Stimulated activated CD8-positive, alpha-beta memory T cell treated with anti-CD3 and anti-CD28 coated beads, Interleukin-4, amount 100 ng/mL, for 1 hour (primary cell): ENCODE results near the gene ST6GALNAC1.
"Not testable (repeated sequence)": the region's sequence is repeated elsewhere in the genome, so short reads cannot be mapped to it uniquely, and the experiment has no call there.

Experiments used
- DNase-seq, 2 donors: peaks; one replicate each; pipeline ENCODE4 v3.0.0-alpha.2; 2020; ENCODE audit warnings: low read depth in 2 of 2, low spot score in 1 of 2

The ST6GALNAC1 gene

DNA sequence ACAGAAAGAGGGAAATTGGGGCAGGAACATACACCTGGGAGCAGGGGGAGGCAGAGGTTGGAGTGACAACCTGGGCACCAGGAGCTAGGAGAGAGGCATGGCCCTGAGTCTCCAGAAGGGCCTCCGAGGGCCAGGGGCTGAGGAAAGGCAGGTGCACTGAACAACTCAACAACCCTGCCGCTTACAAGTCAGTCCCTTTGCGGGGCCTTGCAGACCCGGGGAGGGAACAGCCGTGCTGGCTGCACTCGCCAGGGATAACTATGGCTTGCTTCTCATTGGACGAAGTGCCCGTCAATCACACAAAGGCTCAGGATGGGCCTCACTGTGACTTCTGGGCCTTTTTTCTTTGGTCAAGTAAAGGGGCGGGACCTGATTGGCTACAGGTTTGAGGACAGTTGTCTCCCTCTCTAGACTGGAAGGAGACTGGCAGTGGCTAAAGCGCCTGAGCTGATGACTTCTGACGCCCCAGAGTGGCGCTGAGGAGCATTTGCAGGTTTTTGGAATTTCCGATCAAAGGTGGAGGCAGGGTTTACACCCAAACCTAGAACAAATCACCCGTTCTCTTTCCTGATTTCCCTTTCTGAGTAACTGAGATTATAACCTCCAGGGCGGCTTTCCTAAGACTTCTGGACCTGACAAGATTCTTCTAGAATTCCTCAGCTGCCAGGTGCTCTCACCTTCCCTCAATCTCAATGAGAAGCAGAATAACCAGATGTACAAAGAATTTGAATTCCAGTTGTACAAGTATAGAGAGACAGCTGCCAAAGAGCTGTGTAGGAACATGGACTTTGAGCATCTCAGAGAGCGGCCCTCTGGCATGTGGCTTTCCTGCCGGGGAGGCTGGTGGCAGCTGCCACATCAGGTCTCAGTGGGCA lies 30.3 kb downstream of the ST6GALNAC1 start:
- no peak for DNase-seq

DNA sequence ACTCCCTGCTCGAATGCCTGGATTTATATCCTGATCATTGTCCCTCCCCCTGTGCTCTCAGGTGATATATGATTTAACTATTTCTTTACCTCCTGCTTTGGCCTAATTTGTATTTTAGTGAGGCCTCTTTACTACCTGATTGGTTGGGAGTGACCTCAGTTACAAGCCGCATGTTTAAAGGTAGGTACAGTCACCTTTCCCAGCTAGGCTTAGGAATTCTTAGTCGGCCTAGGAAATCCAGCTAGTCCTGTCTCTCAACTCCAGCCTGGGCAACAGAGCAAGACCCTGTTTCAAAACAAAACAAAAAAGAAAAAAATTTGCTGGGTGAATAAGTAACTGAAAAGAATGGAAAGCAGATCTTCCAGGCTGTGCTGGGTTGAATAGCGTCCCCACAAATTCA lies 31.1 kb downstream of the ST6GALNAC1 start:
- no peak for DNase-seq

DNA sequence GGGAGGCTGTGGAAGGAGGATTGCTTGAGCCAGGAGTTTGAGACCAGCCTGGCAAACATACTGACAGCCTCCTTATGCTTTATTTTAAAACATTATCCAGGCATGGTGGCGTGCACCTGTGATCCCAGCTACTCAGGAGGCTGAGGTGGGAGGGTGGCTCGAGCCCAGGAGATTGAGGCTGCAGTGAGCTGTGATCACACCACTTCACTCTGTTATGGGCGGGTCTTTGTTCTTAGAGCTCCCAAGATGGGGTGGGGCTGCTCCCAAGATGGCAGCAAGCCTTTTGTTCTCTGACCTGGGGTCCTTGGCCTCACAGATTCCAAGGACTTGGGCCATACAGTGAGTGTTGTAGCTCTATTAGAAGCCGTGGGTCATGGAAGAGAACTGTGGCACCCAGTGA lies 31.8 kb downstream of the ST6GALNAC1 start:
- no peak for DNase-seq

DNA sequence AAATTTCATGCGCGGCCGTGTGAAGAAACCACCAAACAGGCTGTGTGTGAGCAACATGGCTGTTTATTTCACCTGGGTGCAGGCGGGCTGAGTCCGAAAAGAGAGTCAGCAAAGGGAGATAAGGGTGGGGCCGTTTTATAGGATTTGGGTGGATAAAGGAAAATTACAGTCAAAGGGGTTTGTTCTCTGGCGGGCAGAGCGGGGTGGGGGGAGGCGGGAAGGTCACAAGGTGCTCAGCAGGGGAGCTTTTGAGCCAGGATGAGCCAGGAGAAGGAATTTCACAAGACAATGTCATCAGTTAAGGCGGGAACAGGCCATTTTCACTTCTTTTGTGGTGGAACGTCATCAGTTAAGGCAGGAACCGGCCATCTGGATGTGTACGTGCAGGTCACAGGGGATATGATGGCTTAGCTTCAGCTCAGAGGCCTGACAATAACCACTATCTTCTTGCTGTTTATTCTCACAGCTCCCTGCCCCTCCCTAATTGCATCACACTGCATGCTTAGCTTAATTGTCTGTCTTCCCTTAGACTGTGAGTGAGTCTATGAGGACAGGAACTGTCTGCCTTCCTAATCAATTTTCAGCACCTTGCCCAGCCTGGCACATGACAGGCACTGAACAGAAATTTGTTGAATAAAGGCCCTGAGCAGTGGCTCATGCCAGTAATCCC lies 32.3 kb downstream of the ST6GALNAC1 start:
- DNase-seq, result not testable (repeated sequence)

DNA sequence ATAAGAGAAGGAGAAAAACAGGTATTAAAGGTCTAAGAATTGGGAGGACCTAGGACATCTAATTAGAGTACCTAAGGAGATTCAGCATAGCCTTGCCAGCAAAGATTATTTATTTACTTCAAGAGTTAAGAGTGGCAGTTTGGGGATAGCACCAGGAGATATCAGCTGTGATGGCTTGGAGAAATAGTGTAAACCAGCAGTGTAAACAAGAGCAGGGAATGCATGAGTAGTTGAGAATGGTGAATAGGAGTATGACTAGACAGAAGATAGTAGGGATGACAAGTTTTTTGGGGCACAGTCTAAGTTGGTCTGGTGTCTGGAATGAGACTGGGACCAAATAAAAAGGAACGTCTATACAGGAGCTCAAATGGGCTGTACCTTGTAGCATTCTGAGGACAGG lies 36.9 kb downstream of the ST6GALNAC1 start:
- DNase-seq, result not testable (repeated sequence)

DNA sequence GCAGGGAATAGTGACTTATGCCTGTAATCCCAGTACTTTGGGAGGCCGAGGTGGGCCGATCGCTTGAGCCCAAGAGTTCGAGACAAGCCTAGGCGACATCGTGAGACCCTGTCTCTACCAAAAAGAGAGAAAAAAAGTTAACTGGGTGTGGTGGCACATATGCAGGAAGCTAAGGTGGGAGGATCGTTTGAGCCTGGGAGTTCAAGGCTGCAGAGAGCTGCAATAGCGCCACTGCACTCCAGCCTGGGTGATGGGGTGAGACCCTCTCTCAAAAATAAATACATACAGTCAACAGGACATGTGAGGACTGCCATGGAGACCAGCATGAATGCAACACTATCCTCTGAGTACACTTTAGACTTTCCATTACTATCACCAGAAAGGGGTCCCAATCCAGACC lies 42.5 kb downstream of the ST6GALNAC1 start:
- no peak for DNase-seq

DNA sequence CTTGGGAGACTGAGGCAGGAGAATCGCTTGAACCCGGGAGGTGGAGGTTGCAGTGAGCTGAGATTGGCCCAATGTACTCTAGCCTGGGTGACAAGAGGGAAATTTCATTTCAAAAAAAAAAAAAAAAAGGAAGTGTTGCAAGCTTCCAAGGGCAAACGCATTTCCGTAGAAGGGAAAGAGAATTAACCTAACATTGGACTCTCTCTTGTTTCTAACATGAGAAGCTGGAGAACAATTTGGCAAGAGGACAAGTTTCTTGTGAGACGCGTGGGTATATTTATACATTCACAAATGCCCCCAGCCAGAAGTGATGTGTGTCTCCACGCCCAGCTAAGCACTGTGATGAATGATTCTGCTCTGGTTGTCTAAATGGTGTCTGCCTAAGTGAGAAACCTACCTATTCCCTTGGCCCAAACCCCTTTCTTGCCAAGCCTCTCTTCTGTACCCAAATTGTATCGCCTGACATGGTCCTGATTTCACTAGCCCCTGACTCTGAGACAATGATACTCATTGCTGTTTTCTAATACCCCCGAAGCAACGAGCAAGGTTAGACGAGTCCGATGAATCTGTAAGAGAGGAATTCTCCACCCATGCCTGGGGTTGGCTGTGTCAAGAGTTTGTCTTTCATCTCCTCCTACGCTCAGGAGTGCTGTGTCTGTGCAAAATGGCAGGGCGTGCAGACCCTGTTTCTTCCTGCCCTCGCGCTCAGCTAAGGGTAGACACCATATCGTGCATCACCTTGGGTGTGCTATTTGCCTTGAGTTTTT lies 43.7 kb downstream of the ST6GALNAC1 start:
- DNase-seq, result no peak

DNA sequence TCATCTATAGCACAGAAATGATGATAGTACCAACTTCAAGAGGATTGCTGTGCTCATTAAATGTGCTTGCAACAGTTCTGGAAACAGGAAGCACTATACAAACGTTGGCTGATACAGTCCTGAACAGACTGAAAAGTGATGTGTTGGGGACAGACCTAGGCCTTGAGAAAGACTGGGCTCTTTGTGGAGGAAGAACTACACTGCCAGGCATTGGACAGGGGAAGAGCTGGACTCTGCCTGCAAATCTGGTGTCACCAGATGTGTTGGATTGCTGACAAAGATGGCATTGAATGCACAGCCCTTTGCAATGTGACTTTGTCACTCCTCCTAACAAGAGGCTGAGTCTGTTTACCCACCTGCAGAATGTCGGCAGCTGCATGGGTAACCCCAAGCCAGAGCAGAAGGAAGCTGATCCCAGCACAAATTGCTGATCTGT lies 45.5 kb downstream of the ST6GALNAC1 start:
- DNase-seq, result no peak

DNA sequence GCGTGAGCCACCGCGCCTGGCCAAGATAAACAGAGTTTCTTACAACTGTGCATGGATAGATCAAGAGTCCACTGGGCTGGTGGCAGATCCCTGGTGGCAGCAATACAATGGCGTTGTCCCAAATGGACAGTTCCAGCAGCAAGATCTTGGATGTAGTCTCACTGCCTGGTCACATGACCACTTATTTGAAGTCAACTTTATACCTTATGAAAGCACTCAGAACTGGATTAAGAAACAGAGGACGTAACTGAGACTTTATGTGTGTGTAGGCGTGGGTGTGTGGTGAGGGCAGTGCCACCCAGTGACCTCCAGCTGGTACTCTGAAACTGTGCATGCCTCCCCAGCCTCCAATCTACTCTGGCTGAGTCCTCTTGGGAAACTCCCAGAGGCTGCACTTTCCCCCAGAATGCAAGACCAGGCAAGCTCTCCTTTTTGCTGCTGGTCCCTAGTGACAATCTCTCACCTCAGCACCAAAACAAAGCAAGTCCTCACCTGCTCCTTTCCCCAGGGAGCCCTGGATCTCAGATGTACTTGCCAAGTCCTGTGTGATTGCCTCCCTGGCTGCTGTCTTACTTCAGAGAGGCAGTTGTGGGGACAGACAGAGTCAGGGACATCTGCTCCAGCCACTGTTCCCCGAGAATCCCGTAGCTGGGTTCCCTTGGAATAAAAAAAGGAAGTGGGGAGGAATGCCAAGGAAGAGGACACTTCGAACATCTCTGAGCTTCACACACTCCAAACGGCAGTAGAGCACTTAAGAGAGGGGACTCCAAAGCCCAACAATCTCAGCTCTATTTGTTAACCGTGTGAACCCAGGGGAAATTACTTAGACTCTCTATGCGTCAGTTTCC lies 46.2 kb downstream of the ST6GALNAC1 start:
- DNase-seq, result no peak

DNA sequence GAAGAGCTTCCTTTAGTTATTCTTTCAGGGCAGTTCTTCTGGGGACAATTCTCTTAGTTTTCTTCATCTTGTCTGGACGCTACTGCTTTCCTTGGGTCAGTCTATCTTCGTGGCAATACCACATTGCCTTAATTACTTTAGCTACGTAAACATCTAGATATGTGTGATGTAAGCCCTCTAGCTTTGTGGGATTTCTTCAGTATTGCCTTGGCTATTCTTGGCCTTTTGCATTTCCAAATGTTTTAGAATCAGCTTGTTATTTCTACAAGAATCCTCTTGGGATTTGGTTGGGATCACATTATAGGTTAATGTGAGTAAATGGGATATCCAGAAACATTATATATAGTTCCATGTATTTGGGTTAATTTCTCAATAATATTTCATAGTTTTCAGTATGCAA lies 48.9 kb downstream of the ST6GALNAC1 start:
- DNase-seq, result no peak

DNA sequence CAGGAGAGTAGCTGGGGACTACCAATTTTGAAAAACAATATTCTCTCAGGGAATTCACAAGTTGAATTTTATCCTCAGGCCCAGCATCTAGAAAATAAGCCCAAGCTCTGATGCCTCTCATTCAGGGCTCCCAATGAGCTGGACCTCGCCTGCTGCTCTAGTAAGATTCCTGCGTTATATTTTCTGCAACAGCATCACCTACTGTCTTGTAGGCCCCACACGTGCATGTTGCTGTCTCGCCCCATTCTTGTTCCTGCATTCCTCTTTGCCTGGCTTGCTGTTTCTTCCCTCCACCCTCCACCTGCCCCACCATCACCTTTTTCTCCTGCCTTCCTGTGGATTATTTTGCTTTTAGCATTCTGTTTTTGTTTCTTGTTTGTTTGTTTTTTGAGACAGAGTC lies 49.6 kb downstream of the ST6GALNAC1 start:
- no peak for DNase-seq

DNA sequence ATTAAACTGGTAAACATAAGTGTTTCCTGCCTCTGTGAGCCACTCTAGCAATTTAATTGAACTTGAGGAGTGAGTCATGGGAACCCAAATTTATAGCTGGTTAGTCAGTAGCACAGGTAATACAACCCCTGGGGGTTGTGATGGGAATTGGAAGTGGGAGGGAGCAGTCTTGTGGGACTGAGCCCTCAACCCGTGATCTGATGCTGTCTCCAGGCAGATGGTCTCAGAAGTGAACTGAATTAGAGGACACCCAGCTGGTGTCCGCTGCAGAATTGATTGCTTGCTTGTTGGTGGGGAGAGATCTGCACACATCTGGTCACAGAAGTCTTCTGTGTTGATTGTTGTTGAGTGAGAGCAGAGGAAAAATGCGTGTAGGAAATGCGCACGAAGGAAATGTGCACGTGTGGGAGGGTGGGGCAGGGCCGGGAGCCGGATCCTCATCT lies 50.2 kb downstream of the ST6GALNAC1 start:
- no peak for DNase-seq

DNA sequence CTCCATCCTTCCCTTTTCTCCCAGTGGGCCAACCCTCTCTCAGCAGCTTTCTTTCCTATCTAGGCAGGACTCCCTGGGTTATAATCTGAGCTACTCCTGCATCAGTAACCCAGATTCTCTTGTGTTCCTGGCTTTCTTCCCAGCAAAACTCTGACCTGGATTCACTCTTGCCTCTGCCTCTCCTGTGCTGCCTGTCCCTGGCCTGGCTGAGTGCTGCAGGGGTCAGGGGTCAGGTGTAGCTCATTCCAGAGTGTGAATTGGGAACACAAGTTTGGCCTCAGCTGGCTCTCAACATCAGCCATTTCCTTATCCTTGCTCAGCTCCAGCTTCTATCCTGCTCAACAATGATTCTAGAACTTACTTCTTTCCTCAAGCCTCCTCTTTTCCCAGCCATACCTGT lies 55.4 kb downstream of the ST6GALNAC1 start:
- no peak for DNase-seq

DNA sequence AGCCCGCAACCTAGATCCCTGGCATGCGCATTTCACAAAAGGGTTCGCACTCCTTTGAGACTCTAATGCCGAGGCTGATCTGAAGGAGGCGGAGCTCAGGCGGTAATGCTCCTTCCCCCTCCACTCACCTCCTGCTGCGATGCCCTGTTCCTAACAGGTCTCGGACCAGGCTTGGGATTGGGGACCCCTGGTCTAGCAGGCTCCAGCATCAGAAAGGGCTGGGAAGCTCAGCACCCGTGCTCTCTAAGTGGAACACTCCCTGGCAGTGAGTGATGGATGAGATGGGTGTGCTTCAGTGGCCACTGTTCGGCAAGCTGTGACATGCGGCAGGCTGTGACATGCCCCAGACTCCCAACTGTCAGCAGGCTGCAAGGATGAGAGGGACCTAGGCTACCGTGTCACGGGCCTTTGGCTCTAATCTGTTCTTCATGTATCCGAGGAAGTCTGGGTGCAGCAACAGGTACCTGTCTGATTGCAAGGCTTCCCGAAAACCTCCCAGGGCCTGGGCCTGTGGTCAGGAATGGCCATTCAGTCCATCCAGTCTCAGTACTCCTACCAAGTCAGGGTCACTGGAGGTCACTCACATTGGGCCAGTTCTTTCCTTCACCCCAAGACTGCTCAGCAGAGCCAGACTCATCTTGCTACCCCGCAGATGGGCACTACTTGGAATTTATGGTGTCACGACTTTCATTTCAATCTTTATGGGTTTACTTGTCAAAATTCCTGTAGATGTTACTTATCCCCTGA lies 56.6 kb downstream of the ST6GALNAC1 start:
- no peak for DNase-seq

DNA sequence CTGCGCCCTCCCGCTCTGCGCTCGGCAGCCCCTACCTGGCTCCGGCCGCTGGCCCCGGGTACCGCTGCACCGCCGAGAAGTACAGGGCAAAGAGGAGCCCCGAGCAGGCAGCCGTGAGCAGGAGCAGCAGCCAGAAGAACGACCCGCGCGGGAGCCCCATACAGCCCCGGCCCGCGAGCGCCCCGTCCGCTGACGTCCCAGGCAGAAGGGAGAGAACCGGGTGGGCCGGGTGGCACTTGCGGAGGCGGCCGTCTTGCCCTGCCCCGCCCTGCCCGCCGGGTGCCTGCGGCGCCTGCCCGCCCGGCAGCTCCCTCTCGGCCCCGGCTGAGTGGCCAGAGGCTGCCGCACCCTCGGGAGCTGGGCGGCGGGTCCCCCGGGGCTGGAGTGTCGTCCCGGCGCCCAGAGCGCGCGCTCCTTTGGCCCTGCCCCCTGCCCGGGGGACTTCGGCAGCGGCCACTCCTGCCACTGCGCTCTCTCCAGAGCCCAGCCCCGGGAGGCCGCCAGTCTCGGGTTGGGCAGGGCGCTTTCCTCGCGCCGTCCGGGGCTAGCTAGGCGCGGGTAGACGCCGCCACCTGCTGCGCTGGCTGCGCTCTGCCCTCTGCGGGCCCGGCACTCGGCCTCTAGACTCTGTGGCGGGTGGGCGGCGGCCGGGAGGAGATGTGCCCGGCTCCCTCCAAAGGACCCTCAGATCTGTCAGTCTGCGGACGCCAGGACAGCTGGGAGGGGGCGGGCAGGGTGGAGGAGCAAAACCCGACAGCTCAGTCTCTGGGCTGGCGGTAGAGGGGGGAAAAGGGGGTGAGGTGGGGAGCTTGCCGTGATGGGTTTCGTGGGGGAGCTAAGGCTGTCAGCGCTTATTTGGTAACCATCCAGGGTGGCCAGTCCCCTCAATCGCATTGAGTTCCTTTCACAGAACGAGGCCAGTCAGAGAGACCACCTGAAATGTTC lies 57.6 kb downstream of the ST6GALNAC1 start, which contains the start of gene ST6GALNAC2:
TSS of gene ST6GALNAC2 (minus strand) at position 212 of the 945 bp plus-strand sequence. CDS start at position 160, 52 bp downstream.
- no peak for DNase-seq

DNA sequence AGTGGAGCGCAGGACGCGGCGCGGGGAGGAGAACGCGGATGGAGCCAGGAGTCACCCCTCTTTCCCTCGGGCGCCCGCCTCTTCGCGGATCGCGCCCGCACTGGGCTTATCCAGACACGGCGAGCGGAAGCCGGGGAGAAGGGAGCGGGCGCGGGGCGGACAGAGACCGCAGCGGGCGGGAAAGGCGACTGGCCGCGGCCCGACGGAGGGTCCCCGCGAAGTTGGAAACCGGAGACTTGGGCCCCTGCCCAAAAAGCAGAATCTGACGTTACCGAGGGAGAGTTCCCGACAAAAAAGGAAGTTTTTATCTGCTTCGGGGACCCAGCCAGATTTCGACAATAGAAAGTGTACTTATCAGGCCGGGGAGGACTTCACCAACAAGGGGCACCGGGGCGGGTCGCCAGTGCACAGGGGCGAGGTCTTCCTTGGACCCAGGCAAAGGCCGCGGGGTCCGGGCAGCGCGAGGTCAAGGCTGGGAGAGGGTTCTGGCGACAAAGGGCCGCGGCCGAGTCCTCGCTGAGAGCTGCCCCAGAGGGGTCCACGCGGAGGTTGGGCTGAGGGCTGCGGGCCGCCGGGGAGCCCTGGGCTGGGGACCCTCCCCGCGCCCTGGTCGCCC lies 58.4 kb downstream of the ST6GALNAC1 start:
- DNase-seq, result no peak

DNA sequence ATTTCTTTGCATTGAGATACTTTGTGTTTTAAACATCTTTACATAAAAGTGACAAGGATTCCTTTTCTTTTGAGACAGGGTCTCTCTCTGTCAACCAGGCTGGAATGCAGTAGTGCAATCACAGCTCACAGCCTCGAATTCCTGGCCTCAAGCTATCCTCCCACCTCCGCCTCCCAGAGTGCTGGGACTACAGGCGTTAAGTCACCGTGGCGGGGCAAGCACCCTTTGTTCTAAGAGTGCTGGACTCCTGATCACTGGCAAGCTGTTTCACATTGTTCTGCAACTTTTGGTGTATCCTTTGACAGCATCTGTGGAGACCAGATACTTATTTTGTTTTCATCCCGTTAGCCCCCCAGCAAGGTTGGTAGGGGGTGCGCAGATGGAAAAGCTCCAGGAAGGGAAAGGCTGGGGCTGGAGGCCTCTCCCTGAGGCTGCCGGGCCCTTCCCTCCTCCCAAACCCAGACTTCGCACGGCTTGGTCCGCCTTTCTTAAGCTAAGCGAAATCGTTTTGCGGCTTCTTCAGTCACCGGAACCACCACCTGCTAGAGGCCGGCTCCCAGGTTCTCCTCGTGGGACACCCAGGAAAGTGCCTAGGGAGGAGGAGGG lies 59.0 kb downstream of the ST6GALNAC1 start:
- no peak for DNase-seq

DNA sequence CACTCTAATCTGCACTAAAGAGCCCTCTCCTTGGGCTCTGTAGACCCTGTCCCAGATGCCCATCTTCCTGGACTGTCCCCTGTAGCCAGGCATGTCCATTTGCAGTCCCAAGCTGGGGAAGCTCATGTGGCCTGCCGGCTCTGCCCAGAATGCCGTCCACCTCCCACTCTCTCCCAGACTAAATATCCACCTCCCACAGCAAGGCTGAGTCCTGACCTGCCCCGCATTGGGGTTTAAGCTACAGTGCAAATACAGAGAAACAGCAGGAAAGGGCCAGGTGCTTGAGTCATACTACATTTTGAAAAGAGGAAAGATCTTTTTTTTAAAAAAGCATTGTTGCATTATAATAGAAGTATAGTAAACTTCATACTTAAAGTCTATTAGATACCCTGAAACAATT lies 60.9 kb downstream of the ST6GALNAC1 start:
- no peak for DNase-seq
